ENCODE measurements around the gene RTL10. TPM values are rescaled to one million over a fixed set of nuclear protein-coding genes. Genes with fewer than 3 reads are reported as not detected.

Gene RTL10
- total RNA-seq, 1 donor from 2014 or later: 24.1 TPM

DNA sequence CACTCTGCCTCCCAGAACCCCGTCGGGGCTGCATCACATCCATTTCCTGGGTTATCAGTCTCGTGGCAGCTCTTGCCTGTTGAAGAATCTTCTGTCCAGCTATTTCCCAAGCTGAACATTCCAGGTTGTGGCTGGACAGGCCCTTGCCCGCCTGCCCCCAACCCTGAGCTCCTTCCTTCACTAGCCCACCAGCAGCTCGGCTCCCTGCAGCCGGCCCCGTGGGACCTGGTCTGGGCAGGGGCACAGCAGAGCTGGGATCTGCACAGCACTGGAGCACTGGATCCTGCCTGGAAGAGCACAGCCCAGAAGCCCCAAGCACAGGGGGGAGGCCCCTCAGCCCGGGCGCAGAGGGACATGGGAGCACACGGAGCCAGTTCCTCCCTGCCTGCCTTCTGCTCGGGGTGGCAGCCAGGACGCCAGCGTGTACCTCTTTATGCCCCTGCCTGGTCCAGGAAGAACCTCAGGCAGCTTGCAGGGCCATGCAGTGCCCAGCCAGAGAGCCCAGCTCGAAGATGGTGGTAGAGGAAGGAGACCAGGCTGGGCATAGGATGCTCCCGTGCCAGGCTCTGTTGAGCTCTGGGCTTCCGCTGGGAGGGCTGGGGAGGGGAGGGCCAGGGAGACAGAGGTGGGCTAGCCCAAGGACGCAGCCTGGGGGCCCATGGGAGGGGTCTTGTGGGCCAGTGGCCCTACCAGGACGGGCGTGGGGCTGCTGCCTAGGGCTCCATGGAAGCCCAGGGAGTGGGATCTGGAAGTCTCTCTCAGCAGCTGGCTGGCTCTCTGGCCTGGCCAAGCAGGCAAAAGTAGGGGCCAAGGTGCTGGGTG lies 16.6 kb upstream of the RTL10 start:
- no peak for DNase-seq (ENCODE audit: low spot score)
- H3K4me3 Mint-ChIP-seq: no peak overlapping the region
- no peak overlapping the region for H3K27ac Mint-ChIP-seq
- H3K9me3 Mint-ChIP-seq: no peaks in the 10 kb centered on the region
- no peaks in the 10 kb centered on the region for H3K4me1 Mint-ChIP-seq (ENCODE audit: low read depth)
- peaks cover 6% of the 10 kb centered on the region for H3K27me3 Mint-ChIP-seq (ENCODE audit: insufficient read depth)
- H3K36me3 Mint-ChIP-seq (ENCODE audit: low read depth): no peaks in the 10 kb centered on the region
- intact Hi-C loops (cut with micrococcal nuclease): no loop called here

DNA sequence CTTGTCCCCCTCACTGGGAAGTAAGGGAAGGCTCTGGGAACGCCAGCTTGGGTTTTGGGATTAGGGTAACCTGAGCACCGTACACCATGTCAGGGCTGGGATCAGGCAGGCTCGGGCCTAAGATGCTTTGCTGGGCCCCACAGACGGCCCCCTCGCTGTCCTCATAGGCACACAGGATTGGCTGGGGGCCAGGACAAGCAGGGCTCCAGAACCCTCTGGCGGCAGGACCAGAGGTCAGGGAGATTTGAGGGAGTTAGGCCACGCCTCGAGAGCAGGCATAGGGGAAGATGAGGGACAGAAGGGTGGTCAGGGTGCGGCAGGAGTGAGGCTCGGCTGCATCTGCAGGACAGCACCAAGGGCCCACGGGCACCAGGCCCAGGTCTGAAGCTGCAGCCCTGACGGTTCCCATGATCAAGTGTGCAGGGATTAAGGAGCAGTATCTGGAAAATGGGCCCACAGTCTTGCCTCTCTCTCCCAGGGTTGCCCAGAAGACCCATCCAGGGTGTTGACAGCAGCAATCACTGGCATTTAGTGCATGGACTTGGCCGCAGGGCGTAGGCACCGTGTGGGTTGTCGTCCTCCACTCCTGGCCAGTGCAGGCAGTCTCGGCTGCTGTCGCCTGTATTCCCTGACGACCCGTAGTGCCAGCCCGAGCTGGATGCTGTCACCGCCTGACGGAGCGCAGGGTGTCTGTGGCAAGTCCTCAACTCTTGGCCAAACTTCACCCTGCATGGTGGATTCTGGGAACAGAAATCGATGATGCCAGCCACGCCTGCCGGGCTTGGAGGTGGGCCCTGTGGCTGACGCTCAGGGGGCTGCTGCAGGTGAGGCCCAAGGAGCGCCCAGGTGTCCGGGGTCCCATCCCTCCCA lies 15.7 kb upstream of the RTL10 start:
- Mint-ChIP-seq H3K9me3 (no peaks in the 10 kb centered on the region), H3K4me3 (no peak overlapping the region), H3K36me3 (ENCODE audit: low read depth) (no peaks in the 10 kb centered on the region), H3K4me1 (ENCODE audit: low read depth) (no peaks in the 10 kb centered on the region), H3K27me3 (ENCODE audit: insufficient read depth) (peaks cover 9% of the 10 kb centered on the region), H3K27ac (no peak overlapping the region)
- no peak for DNase-seq (ENCODE audit: low spot score)
- intact Hi-C loops (cut with micrococcal nuclease): no loop called here

GRCh38 chr22:19869497-19870152 lies 15.0 kb upstream of the RTL10 start:
- H3K27ac Mint-ChIP-seq: no peak overlapping the region
- DNase-seq (ENCODE audit: low spot score): no peak
- H3K4me3 Mint-ChIP-seq: no peak overlapping the region
- H3K27me3 Mint-ChIP-seq (ENCODE audit: insufficient read depth): peaks cover 9% of the 10 kb centered on the region
- no peaks in the 10 kb centered on the region for H3K9me3 Mint-ChIP-seq
- intact Hi-C loops (cut with micrococcal nuclease): no loop called here
- no peaks in the 10 kb centered on the region for H3K4me1 Mint-ChIP-seq (ENCODE audit: low read depth)
- no peaks in the 10 kb centered on the region for H3K36me3 Mint-ChIP-seq (ENCODE audit: low read depth)

GRCh38 chr22:19868773-19869471 lies 14.2 kb upstream of the RTL10 start:
- no peak for DNase-seq (ENCODE audit: low spot score)
- Mint-ChIP-seq H3K27ac (no peak overlapping the region), H3K9me3 (no peaks in the 10 kb centered on the region)

DNA sequence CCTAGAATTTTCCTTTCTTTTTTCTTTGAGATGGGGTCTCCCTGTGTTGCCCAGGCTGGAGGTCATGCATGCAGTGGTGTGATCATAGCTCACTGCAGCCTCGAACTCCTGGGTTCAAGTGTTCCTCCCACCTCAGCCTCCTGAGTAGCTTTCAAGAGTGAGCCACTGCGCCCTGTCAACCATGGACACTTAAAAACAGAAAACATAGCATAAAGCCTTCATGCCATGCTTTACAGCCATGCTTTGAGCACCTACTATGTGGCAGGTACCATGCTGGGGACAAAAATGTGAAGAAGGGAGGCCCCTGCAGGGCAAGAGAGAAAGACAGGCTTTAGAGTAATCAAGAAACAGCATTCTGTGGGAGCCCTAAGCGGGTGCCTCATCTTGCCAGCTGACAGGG lies 13.7 kb upstream of the RTL10 start:
- no peak for DNase-seq (ENCODE audit: low spot score)

More at GRCh38 chr22:19868773-19869471, 14.2 kb upstream of the RTL10 start:
- Mint-ChIP-seq H3K36me3 (ENCODE audit: low read depth) (no peaks in the 10 kb centered on the region), H3K4me3 (no peak overlapping the region), H3K27me3 (ENCODE audit: insufficient read depth) (peaks cover 9% of the 10 kb centered on the region), H3K4me1 (ENCODE audit: low read depth) (no peaks in the 10 kb centered on the region)
- intact Hi-C loops (cut with micrococcal nuclease): no loop called here

DNA sequence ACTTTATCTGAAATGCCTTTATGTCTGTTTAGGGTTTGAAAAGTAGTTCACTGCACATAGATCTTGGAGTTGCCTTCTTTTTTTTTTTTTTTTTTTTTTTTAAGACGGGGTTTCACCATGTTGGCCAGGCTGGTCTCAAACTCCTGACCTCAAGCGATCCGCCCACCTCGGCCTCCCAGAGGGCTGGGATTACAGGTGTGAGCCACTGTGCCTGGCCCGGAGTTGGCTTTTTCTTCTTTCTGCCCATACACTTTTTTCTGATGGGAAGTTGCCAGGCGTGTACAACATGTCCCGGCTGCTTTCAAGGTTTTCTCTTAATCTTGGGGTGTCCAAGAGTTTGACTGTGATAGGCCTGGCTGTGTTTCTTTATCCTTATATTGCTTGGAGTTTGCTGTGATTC lies 12.9 kb upstream of the RTL10 start:
- DNase-seq (ENCODE audit: low spot score): no peak
- Mint-ChIP-seq H3K27me3 (ENCODE audit: insufficient read depth) (peaks cover 9% of the 10 kb centered on the region), H3K4me1 (ENCODE audit: low read depth) (no peaks in the 10 kb centered on the region), H3K27ac (no peak overlapping the region), H3K36me3 (ENCODE audit: low read depth) (no peaks in the 10 kb centered on the region), H3K4me3 (no peak overlapping the region), H3K9me3 (no peaks in the 10 kb centered on the region)
- intact Hi-C loops (cut with micrococcal nuclease): no loop called here

More for the DNA sequence above, 13.7 kb upstream of the RTL10 start:
- H3K27me3 Mint-ChIP-seq (ENCODE audit: insufficient read depth): peaks cover 9% of the 10 kb centered on the region
- no peak overlapping the region for H3K27ac Mint-ChIP-seq
- intact Hi-C loops (cut with micrococcal nuclease): no loop called here
- no peaks in the 10 kb centered on the region for H3K9me3 Mint-ChIP-seq
- no peaks in the 10 kb centered on the region for H3K36me3 Mint-ChIP-seq (ENCODE audit: low read depth)
- no peaks in the 10 kb centered on the region for H3K4me1 Mint-ChIP-seq (ENCODE audit: low read depth)
- no peak overlapping the region for H3K4me3 Mint-ChIP-seq

GRCh38 chr22:19866665-19867009 lies 12.0 kb upstream of the RTL10 start:
- no peaks in the 10 kb centered on the region for H3K9me3 Mint-ChIP-seq
- H3K27me3 Mint-ChIP-seq (ENCODE audit: insufficient read depth): peaks cover 9% of the 10 kb centered on the region
- intact Hi-C loops (cut with micrococcal nuclease): no loop called here
- no peak overlapping the region for H3K27ac Mint-ChIP-seq
- no peaks in the 10 kb centered on the region for H3K36me3 Mint-ChIP-seq (ENCODE audit: low read depth)
- no peak overlapping the region for H3K4me3 Mint-ChIP-seq
- no peak for DNase-seq (ENCODE audit: low spot score)
- H3K4me1 Mint-ChIP-seq (ENCODE audit: low read depth): no peaks in the 10 kb centered on the region

GRCh38 chr22:19865141-19865829 lies 10.6 kb upstream of the RTL10 start:
- no peak overlapping the region for H3K4me3 Mint-ChIP-seq
- no peaks in the 10 kb centered on the region for H3K36me3 Mint-ChIP-seq (ENCODE audit: low read depth)
- no peaks in the 10 kb centered on the region for H3K4me1 Mint-ChIP-seq (ENCODE audit: low read depth)
- DNase-seq (ENCODE audit: low spot score): no peak
- peaks cover 9% of the 10 kb centered on the region for H3K27me3 Mint-ChIP-seq (ENCODE audit: insufficient read depth)
- intact Hi-C loops (cut with micrococcal nuclease): no loop called here
- H3K27ac Mint-ChIP-seq: no peak overlapping the region
- no peaks in the 10 kb centered on the region for H3K9me3 Mint-ChIP-seq

GRCh38 chr22:19864538-19865106 lies 9.9 kb upstream of the RTL10 start:
- Mint-ChIP-seq H3K36me3 (ENCODE audit: low read depth) (no peaks in the 10 kb centered on the region), H3K4me3 (no peak overlapping the region), H3K4me1 (ENCODE audit: low read depth) (no peaks in the 10 kb centered on the region), H3K27ac (no peak overlapping the region), H3K9me3 (no peaks in the 10 kb centered on the region), H3K27me3 (ENCODE audit: insufficient read depth) (peaks cover 9% of the 10 kb centered on the region)
- intact Hi-C loops (cut with micrococcal nuclease): no loop called here
- no peak for DNase-seq (ENCODE audit: low spot score)

- intact Hi-C loops (cut with micrococcal nuclease): no loop called here
- Mint-ChIP-seq H3K36me3 (ENCODE audit: low read depth) (no peaks in the 10 kb centered on the region), H3K4me1 (ENCODE audit: low read depth) (no peaks in the 10 kb centered on the region), H3K9me3 (no peaks in the 10 kb centered on the region), H3K27ac (no peak overlapping the region), H3K4me3 (no peak overlapping the region), H3K27me3 (ENCODE audit: insufficient read depth) (peaks cover 9% of the 10 kb centered on the region)
- DNase-seq (ENCODE audit: low spot score): no peak
These were observed 8.9 kb upstream of the RTL10 start for GRCh38 chr22:19863571-19863970.

- peaks cover 6% of the 10 kb centered on the region for H3K27me3 Mint-ChIP-seq (ENCODE audit: insufficient read depth)
- H3K27ac Mint-ChIP-seq: no peak overlapping the region
- no peaks in the 10 kb centered on the region for H3K36me3 Mint-ChIP-seq (ENCODE audit: low read depth)
- no peak for DNase-seq (ENCODE audit: low spot score)
- H3K4me1 Mint-ChIP-seq (ENCODE audit: low read depth): no peaks in the 10 kb centered on the region
- no peak overlapping the region for H3K4me3 Mint-ChIP-seq
- no peaks in the 10 kb centered on the region for H3K9me3 Mint-ChIP-seq
- intact Hi-C loops (cut with micrococcal nuclease): no loop called here
These were observed 8.1 kb upstream of the RTL10 start for GRCh38 chr22:19862619-19863246.
